Measurements from ENCODE around the gene SFTPA1.

DNA sequence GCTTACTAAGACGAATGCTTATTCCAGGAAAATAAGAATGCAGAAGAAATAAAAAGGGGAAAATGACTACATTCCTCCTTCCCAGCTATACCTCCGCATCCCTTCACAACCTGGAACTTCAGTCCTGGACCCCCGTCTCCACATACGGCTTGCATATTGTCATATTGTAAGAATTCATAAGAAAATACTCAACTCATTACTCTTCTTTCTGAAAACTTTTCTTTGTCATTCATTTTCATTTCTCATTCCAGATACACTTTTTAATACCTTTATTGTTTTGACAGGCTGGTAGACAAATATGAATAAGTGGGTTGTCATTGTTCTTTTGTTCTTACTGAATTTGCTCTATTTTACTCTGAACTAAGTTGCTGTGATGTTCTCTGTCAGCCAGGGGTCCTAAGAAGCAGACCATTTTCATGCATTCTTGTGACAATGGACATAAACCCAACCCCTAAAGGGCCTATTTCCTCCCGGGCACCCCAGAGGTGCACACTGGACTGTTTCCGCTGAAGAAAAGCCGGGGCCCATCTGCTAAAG, 27.2 kb upstream of the SFTPA1 start:
- TF ChIP-seq, protein P1, sequence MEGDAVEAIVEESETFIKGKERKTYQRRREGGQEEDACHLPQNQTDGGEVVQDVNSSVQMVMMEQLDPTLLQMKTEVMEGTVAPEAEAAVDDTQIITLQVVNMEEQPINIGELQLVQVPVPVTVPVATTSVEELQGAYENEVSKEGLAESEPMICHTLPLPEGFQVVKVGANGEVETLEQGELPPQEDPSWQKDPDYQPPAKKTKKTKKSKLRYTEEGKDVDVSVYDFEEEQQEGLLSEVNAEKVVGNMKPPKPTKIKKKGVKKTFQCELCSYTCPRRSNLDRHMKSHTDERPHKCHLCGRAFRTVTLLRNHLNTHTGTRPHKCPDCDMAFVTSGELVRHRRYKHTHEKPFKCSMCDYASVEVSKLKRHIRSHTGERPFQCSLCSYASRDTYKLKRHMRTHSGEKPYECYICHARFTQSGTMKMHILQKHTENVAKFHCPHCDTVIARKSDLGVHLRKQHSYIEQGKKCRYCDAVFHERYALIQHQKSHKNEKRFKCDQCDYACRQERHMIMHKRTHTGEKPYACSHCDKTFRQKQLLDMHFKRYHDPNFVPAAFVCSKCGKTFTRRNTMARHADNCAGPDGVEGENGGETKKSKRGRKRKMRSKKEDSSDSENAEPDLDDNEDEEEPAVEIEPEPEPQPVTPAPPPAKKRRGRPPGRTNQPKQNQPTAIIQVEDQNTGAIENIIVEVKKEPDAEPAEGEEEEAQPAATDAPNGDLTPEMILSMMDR (IDR thresholded peaks at IDR 0.05): no peak
- TF ChIP-seq EP300 (IDR thresholded peaks at IDR 0.05) (no peak), POLR2AphosphoS5 (IDR thresholded peaks at IDR 0.05) (no peak)

Measured in stomach (tissue), 4 donors.